ENCODE results near the gene CCDC82.
"Not testable (repeated sequence)": the region's sequence is repeated elsewhere in the genome, so short reads cannot be mapped to it uniquely, and the experiment has no call there.

The CCDC82 gene

GRCh38 chr11:96412761-96413381, 23.2 kb upstream of the CCDC82 start:
- H3K9ac ChIP-seq (ENCODE audit: low read length), result no peak overlapping the region

GRCh38 chr11:96411412-96411811, 21.7 kb upstream of the CCDC82 start:
- not testable (repeated sequence) for H3K56ac ChIP-seq (ENCODE audit: low read length); H3K79me2 ChIP-seq (ENCODE audit: control insufficient read depth, insufficient read depth, low read length); H3K36me3 ChIP-seq (ENCODE audit: control insufficient read depth, insufficient read depth, low read length); H3K4me1 ChIP-seq (ENCODE audit: control insufficient read depth, low read depth, low read length); H2BK5ac ChIP-seq (ENCODE audit: low read length); H3K4me2 ChIP-seq (ENCODE audit: low read length); H3K23ac ChIP-seq (ENCODE audit: low read length); DNase-seq; H3K27me3 ChIP-seq (ENCODE audit: insufficient read depth, low read length, poor library complexity); H3K79me1 ChIP-seq (ENCODE audit: low read length); H4K5ac ChIP-seq (ENCODE audit: low read length); H2BK120ac ChIP-seq (ENCODE audit: low read depth, low read length); H3K18ac ChIP-seq (ENCODE audit: low read length); H3K4ac ChIP-seq (ENCODE audit: low read depth, low read length); H3K4me3 ChIP-seq (ENCODE audit: low read length); H2BK15ac ChIP-seq (replicated peaks; ENCODE audit: low read depth); H3K27ac ChIP-seq (ENCODE audit: low read depth, low read length); H3K9ac ChIP-seq (ENCODE audit: low read length); H4K8ac ChIP-seq (ENCODE audit: low read depth, low read length); H2AK5ac ChIP-seq (ENCODE audit: low read length)
- WGBS (ENCODE audit: extremely low coverage, insufficient coverage, low lambda C conversion rate), result 100% methylated on average over 1 of the region's 18 CpGs

More at GRCh38 chr11:96412761-96413381, 23.2 kb upstream of the CCDC82 start:
- H3K56ac ChIP-seq (ENCODE audit: low read length), result no peak overlapping the region
- WGBS (ENCODE audit: extremely low coverage, insufficient coverage, low lambda C conversion rate), result no CpG with 5 or more reads among the region's 1 CpG
- no peaks in the 10 kb centered on the region for H3K79me1 ChIP-seq (ENCODE audit: low read length)
- no peak overlapping the region for H2AK5ac ChIP-seq (ENCODE audit: low read length)
- no peak overlapping the region for H2BK120ac ChIP-seq (ENCODE audit: low read depth, low read length)
- H3K27ac ChIP-seq (ENCODE audit: low read depth, low read length), result no peak overlapping the region
- H3K4ac ChIP-seq (ENCODE audit: low read depth, low read length), result no peak overlapping the region
- no peak overlapping the region for H2BK5ac ChIP-seq (ENCODE audit: low read length)
- no peak overlapping the region for H4K5ac ChIP-seq (ENCODE audit: low read length)
- H3K79me2 ChIP-seq (ENCODE audit: control insufficient read depth, insufficient read depth, low read length), result no peaks in the 10 kb centered on the region
- no peak overlapping the region for H2BK15ac ChIP-seq (replicated peaks; ENCODE audit: low read depth)
- no peak overlapping the region for H3K18ac ChIP-seq (ENCODE audit: low read length)
- H3K4me2 ChIP-seq (ENCODE audit: low read length), result no peak overlapping the region
- H3K4me1 ChIP-seq (ENCODE audit: control insufficient read depth, low read depth, low read length), result no peaks in the 10 kb centered on the region
- no peak for DNase-seq
- no peak overlapping the region for H3K23ac ChIP-seq (ENCODE audit: low read length)
- H3K4me3 ChIP-seq (ENCODE audit: low read length), result no peak overlapping the region
- H4K8ac ChIP-seq (ENCODE audit: low read depth, low read length), result no peak overlapping the region
- H3K27me3 ChIP-seq (ENCODE audit: insufficient read depth, low read length, poor library complexity), result no peaks in the 10 kb centered on the region
- H3K36me3 ChIP-seq (ENCODE audit: control insufficient read depth, insufficient read depth, low read length), result no peaks in the 10 kb centered on the region

- H3K79me2 ChIP-seq (ENCODE audit: control insufficient read depth, insufficient read depth, low read length), result no peaks in the 10 kb centered on the region
- H3K18ac ChIP-seq (ENCODE audit: low read length), result no peak overlapping the region
- H3K56ac ChIP-seq (ENCODE audit: low read length), result no peak overlapping the region
- H2BK15ac ChIP-seq (replicated peaks; ENCODE audit: low read depth), result no peak overlapping the region
- no peak overlapping the region for H2BK5ac ChIP-seq (ENCODE audit: low read length)
- no peak overlapping the region for H2BK120ac ChIP-seq (ENCODE audit: low read depth, low read length)
- no peak overlapping the region for H3K4me3 ChIP-seq (ENCODE audit: low read length)
- no peak overlapping the region for H4K8ac ChIP-seq (ENCODE audit: low read depth, low read length)
- H3K4me1 ChIP-seq (ENCODE audit: control insufficient read depth, low read depth, low read length), result no peaks in the 10 kb centered on the region
- WGBS (ENCODE audit: extremely low coverage, insufficient coverage, low lambda C conversion rate), result no CpG with 5 or more reads among the region's 1 CpG
- H4K5ac ChIP-seq (ENCODE audit: low read length), result no peak overlapping the region
- no peaks in the 10 kb centered on the region for H3K27me3 ChIP-seq (ENCODE audit: insufficient read depth, low read length, poor library complexity)
- H3K9ac ChIP-seq (ENCODE audit: low read length), result no peak overlapping the region
- DNase-seq, result no peak
- no peak overlapping the region for H3K4ac ChIP-seq (ENCODE audit: low read depth, low read length)
- H3K27ac ChIP-seq (ENCODE audit: low read depth, low read length), result no peak overlapping the region
- H3K36me3 ChIP-seq (ENCODE audit: control insufficient read depth, insufficient read depth, low read length), result no peaks in the 10 kb centered on the region
- no peaks in the 10 kb centered on the region for H3K79me1 ChIP-seq (ENCODE audit: low read length)
- H3K23ac ChIP-seq (ENCODE audit: low read length), result no peak overlapping the region
- H2AK5ac ChIP-seq (ENCODE audit: low read length), result no peak overlapping the region
- no peak overlapping the region for H3K4me2 ChIP-seq (ENCODE audit: low read length)
These were observed 11.0 kb upstream of the CCDC82 start for GRCh38 chr11:96400697-96401096.

GRCh38 chr11:96397863-96398262, 8.2 kb upstream of the CCDC82 start:
- no peak overlapping the region for H3K18ac ChIP-seq (ENCODE audit: low read length)
- H2AK5ac ChIP-seq (ENCODE audit: low read length), result no peak overlapping the region
- no peaks in the 10 kb centered on the region for H3K4me1 ChIP-seq (ENCODE audit: control insufficient read depth, low read depth, low read length)
- H3K56ac ChIP-seq (ENCODE audit: low read length), result no peak overlapping the region
- no CpG with 5 or more reads among the region's 3 CpGs for WGBS (ENCODE audit: extremely low coverage, insufficient coverage, low lambda C conversion rate)
- no peak overlapping the region for H2BK5ac ChIP-seq (ENCODE audit: low read length)
- no peak overlapping the region for H3K4ac ChIP-seq (ENCODE audit: low read depth, low read length)
- no peaks in the 10 kb centered on the region for H3K79me2 ChIP-seq (ENCODE audit: control insufficient read depth, insufficient read depth, low read length)
- no peaks in the 10 kb centered on the region for H3K79me1 ChIP-seq (ENCODE audit: low read length)
- no peak overlapping the region for H4K8ac ChIP-seq (ENCODE audit: low read depth, low read length)
- no peak overlapping the region for H3K23ac ChIP-seq (ENCODE audit: low read length)
- H3K36me3 ChIP-seq (ENCODE audit: control insufficient read depth, insufficient read depth, low read length), result no peaks in the 10 kb centered on the region
- H2BK15ac ChIP-seq (replicated peaks; ENCODE audit: low read depth), result no peak overlapping the region
- H3K9ac ChIP-seq (ENCODE audit: low read length), result no peak overlapping the region
- no peak for DNase-seq
- no peak overlapping the region for H3K27ac ChIP-seq (ENCODE audit: low read depth, low read length)
- no peak overlapping the region for H2BK120ac ChIP-seq (ENCODE audit: low read depth, low read length)
- no peak overlapping the region for H4K5ac ChIP-seq (ENCODE audit: low read length)
- no peaks in the 10 kb centered on the region for H3K27me3 ChIP-seq (ENCODE audit: insufficient read depth, low read length, poor library complexity)
- H3K4me2 ChIP-seq (ENCODE audit: low read length), result no peak overlapping the region
- H3K4me3 ChIP-seq (ENCODE audit: low read length), result no peak overlapping the region

GRCh38 chr11:96396637-96397036, 6.9 kb upstream of the CCDC82 start:
- Histone ChIP-seq H3K4ac (ENCODE audit: low read depth, low read length) (no peak overlapping the region), H2BK15ac (replicated peaks; ENCODE audit: low read depth) (no peak overlapping the region), H4K5ac (ENCODE audit: low read length) (no peak overlapping the region), H3K4me1 (ENCODE audit: control insufficient read depth, low read depth, low read length) (no peaks in the 10 kb centered on the region), H3K27me3 (ENCODE audit: insufficient read depth, low read length, poor library complexity) (no peaks in the 10 kb centered on the region), H4K8ac (ENCODE audit: low read depth, low read length) (no peak overlapping the region), H3K56ac (ENCODE audit: low read length) (no peak overlapping the region), H3K9ac (ENCODE audit: low read length) (no peak overlapping the region), H2BK120ac (ENCODE audit: low read depth, low read length) (no peak overlapping the region), H3K4me2 (ENCODE audit: low read length) (no peak overlapping the region), H3K18ac (ENCODE audit: low read length) (no peak overlapping the region), H2BK5ac (ENCODE audit: low read length) (no peak overlapping the region), H2AK5ac (ENCODE audit: low read length) (no peak overlapping the region), H3K79me2 (ENCODE audit: control insufficient read depth, insufficient read depth, low read length) (no peaks in the 10 kb centered on the region), H3K36me3 (ENCODE audit: control insufficient read depth, insufficient read depth, low read length) (no peaks in the 10 kb centered on the region), H3K79me1 (ENCODE audit: low read length) (no peaks in the 10 kb centered on the region), H3K23ac (ENCODE audit: low read length) (no peak overlapping the region), H3K27ac (ENCODE audit: low read depth, low read length) (no peak overlapping the region), H3K4me3 (ENCODE audit: low read length) (no peak overlapping the region)
- no peak for DNase-seq
- WGBS (ENCODE audit: extremely low coverage, insufficient coverage, low lambda C conversion rate), result no CpG with 5 or more reads among the region's 4 CpGs

- H3K36me3 ChIP-seq (ENCODE audit: control insufficient read depth, insufficient read depth, low read length), result no peaks in the 10 kb centered on the region
- H3K4me1 ChIP-seq (ENCODE audit: control insufficient read depth, low read depth, low read length), result no peaks in the 10 kb centered on the region
- no peak overlapping the region for H3K18ac ChIP-seq (ENCODE audit: low read length)
- DNase-seq, result no peak
- H3K23ac ChIP-seq (ENCODE audit: low read length), result no peak overlapping the region
- no peaks in the 10 kb centered on the region for H3K79me1 ChIP-seq (ENCODE audit: low read length)
- H3K9ac ChIP-seq (ENCODE audit: low read length), result no peak overlapping the region
- H2AK5ac ChIP-seq (ENCODE audit: low read length), result no peak overlapping the region
- no peaks in the 10 kb centered on the region for H3K79me2 ChIP-seq (ENCODE audit: control insufficient read depth, insufficient read depth, low read length)
- H3K4me2 ChIP-seq (ENCODE audit: low read length), result no peak overlapping the region
- H2BK120ac ChIP-seq (ENCODE audit: low read depth, low read length), result no peak overlapping the region
- H3K27me3 ChIP-seq (ENCODE audit: insufficient read depth, low read length, poor library complexity), result no peaks in the 10 kb centered on the region
- H3K56ac ChIP-seq (ENCODE audit: low read length), result no peak overlapping the region
- no peak overlapping the region for H2BK5ac ChIP-seq (ENCODE audit: low read length)
- no peak overlapping the region for H4K5ac ChIP-seq (ENCODE audit: low read length)
- no peak overlapping the region for H2BK15ac ChIP-seq (replicated peaks; ENCODE audit: low read depth)
- no peak overlapping the region for H3K4ac ChIP-seq (ENCODE audit: low read depth, low read length)
- H4K8ac ChIP-seq (ENCODE audit: low read depth, low read length), result no peak overlapping the region
- no peak overlapping the region for H3K27ac ChIP-seq (ENCODE audit: low read depth, low read length)
- H3K4me3 ChIP-seq (ENCODE audit: low read length), result no peak overlapping the region
These were observed 5.1 kb upstream of the CCDC82 start for GRCh38 chr11:96394773-96395172.
